GM19099 (cell line): Measurements from ENCODE around the gene FGFR2.

Experiments used
- POLR2A ChIP-seq: IDR thresholded peaks from 3 replicates; pipeline ENCODE4 v1.6.1; 2011; ENCODE audit warnings: low read depth; ENCODE audit not compliant: insufficient read length; ENCODE audit errors: extremely low read depth

Gene FGFR2

GRCh38 chr10:121484816-121485215, 113.4 kb downstream of the FGFR2 start:
- TF ChIP-seq POLR2A, result no peak

GRCh38 chr10:121484401-121484800, 113.8 kb downstream of the FGFR2 start:
- TF ChIP-seq POLR2A, result no peak

GRCh38 chr10:121481180-121481579, 117.1 kb downstream of the FGFR2 start:
- TF ChIP-seq POLR2A, result no peak

DNA sequence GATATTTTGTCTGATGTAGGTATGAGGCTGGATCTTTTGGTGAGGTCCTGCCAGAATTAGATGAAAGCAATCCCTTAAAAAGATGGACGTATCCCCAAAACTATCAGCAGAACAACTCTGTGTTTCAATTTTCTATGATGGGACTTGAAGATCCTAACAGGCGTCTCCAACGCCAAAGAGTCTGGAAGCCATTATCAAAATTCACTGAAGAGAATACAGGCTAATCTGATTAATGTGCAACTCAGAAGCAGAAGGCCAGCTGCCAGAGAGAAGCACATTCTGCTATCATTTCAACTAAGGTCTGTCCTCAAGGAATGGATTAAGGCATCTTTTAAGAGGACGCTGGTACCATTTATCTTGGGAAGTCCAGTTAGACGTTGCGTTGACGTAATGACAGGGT, 119.7 kb downstream of the FGFR2 start:
- no peak for TF ChIP-seq POLR2A

- TF ChIP-seq POLR2A, result no peak
These were observed 128.2 kb downstream of the FGFR2 start for GRCh38 chr10:121469797-121470606.

DNA sequence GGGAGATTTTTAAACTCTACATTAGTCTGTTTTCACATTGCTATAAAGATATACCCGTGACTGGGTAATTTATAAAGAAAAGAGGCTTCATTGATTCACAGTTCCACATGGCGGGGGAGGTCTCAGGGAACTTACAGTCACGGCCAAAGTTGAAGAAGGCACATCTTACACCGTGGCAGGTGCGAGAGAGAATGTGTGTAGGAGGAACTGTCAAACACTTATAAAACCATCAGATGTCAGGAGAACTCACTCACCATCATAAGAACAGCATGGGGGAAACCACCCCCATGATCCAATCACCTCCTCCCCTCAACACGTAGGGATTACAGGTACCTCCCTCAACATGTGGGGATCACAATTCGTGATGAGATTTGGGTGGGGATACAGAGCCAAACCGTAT, 129.5 kb downstream of the FGFR2 start:
- TF ChIP-seq POLR2A, result no peak

DNA sequence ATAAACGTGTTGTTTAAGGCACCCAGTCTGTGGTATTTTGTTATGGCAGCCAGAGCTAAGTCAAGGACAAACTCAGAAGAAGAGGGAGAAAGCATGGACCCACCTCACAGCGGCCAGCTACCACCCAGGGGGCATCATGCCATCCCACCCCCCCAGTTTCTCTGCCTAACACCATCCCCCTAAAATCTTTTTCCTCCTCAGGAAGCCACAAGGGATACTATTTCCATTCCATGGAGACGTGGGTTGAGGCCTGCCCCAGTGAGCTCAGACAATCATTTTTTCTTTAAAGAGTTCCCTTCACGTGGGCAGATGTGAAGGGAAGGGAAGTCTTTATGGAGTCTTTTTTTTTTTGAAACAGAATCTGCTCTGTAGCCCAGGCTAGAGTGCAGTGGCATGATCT, 131.8 kb downstream of the FGFR2 start:
- no peak for TF ChIP-seq POLR2A

- TF ChIP-seq POLR2A, result no peak
These were observed 133.0 kb downstream of the FGFR2 start for GRCh38 chr10:121465215-121465614.

GRCh38 chr10:121464517-121464916, 133.7 kb downstream of the FGFR2 start:
- TF ChIP-seq POLR2A, result no peak

- TF ChIP-seq POLR2A, result no peak
These were observed 135.3 kb downstream of the FGFR2 start for GRCh38 chr10:121462955-121463354.

DNA sequence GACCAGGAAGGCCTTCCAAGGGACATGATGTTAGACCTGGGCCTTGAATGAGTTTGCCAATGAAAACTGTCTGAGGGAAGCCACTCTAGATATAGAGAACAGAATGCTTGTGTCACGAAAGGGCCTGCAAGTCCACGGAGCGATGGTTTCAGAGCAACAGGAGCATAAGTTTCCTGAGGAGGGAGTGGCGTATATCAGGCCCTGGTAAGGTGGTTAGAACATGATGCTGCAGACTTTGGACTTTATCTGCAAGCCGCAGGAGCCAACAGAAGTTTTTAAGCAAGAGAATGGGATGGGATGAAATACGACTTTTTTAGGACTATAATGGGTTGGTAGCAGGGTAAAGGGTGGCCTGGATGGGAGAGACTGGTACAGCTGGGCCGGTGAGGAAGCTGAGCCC, 136.0 kb downstream of the FGFR2 start:
- no peak for TF ChIP-seq POLR2A

DNA sequence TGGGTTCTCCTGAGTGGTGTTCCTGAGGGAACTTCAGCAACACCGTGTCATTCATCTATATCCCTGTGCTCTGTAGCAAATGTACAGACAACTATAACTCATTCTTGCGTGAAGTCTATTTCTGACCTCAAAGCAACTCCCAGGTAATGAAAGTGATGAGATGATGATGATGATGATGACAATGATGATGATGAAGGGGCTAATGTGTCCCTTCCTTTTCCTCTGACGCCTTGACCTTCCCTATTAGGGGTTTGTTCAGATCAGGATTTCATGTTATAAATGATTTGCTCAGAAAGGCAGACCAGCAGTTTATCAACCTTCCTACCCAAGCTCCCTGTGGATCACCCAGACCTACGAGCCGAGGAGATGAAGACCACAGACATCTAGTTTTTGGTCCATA, 136.9 kb downstream of the FGFR2 start:
- no peak for TF ChIP-seq POLR2A

GRCh38 chr10:121460733-121461132, 137.5 kb downstream of the FGFR2 start:
- TF ChIP-seq POLR2A, result no peak

DNA sequence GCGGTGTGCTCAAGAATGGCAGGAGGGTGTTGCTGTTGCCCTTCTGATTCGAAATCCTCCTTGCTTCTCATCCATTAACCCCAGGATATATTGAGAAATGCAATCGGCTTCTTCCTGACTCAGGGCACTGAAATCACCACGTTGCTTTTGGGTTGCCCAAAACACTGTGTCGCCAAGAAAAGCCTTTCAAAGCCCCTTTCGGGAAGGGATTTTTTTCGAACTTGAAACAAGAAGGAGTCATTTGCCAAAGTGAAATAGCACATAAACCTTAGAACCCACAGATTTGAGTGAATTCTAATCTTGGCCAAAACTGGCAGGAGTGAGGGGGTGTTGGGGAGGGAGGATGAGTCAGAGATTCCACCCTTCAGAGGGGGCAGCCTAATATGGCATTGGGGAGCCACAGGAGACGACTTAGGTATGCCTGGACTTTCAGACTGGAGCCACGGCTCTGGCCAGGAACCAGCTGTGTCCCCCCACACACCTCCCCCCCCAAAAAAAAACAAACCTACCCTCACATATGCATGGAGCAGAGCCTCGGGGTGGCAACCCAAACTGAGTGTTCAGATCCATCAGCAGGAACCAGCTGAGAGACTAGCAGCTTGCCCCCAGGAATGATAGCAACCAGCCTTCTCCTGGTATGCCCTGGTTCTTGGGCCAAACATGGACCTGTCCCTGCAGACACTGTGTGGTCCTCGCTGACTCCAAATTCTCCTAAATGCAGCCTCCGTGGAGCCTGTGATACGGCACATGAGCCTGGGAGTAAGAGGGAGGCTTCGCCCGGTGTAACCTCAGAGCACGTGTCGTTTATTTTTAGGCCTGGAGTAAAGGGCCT, 138.4 kb downstream of the FGFR2 start:
- TF ChIP-seq POLR2A, result no peak

GRCh38 chr10:121459279-121459621, 139.0 kb downstream of the FGFR2 start:
- no peak for TF ChIP-seq POLR2A

DNA sequence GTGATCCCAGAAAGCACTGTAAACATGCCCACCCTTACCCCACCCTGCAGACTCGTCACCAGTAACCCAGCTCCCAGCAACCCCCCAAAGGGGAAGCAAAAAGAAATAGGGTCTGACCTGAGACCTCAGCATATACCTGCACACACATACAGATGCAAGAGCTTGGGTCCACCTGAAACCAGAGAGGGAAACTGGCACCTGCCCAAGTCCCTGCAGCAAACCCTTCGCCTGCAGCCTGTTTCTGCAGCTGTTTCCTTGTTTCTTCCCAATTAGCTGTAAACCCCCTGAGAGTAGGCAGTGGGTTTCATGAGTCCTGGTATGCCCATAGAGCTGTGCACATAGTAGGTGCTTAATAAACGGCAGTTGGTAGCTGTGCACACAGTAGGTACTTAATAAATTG, 140.5 kb downstream of the FGFR2 start:
- no peak for TF ChIP-seq POLR2A
